ENCODE results near the gene PLCL1.

PLCL1 gene

GRCh38 chr2:198117406-198118041 lies 313.1 kb downstream of the PLCL1 start:
- H3K4me3 ChIP-seq (ENCODE audit: control insufficient read depth, low read depth, low read length) = no peak overlapping the region
- TF ChIP-seq CTCF (IDR thresholded peaks at IDR 0.05; ENCODE audit: control insufficient read depth, insufficient read depth, low read depth, low read length, missing control alignments) = no peak
- no peak for DNase-seq (ENCODE audit: low read depth)

GRCh38 chr2:198127627-198128026 lies 323.2 kb downstream of the PLCL1 start:
- no peak overlapping the region for H3K4me3 ChIP-seq (ENCODE audit: control insufficient read depth, low read depth, low read length)
- peak; percentile 78 for TF ChIP-seq CTCF (IDR thresholded peaks at IDR 0.05; ENCODE audit: control insufficient read depth, insufficient read depth, low read depth, low read length, missing control alignments)
- peak; percentile 53 for DNase-seq (ENCODE audit: low read depth)

GRCh38 chr2:198129609-198130008 lies 325.2 kb downstream of the PLCL1 start:
- H3K4me3 ChIP-seq (ENCODE audit: control insufficient read depth, low read depth, low read length) = no peak overlapping the region
- no peak for DNase-seq (ENCODE audit: low read depth)
- no peak for TF ChIP-seq CTCF (IDR thresholded peaks at IDR 0.05; ENCODE audit: control insufficient read depth, insufficient read depth, low read depth, low read length, missing control alignments)

GRCh38 chr2:198134293-198134955 lies 330.0 kb downstream of the PLCL1 start:
- no peak overlapping the region for H3K4me3 ChIP-seq (ENCODE audit: control insufficient read depth, low read depth, low read length)
- TF ChIP-seq CTCF (IDR thresholded peaks at IDR 0.05; ENCODE audit: control insufficient read depth, insufficient read depth, low read depth, low read length, missing control alignments) = no peak
- peak; percentile 69 for DNase-seq (ENCODE audit: low read depth)

GRCh38 chr2:198135481-198135934 lies 331.1 kb downstream of the PLCL1 start:
- DNase-seq (ENCODE audit: low read depth) = peak; percentile 23
- no peak overlapping the region for H3K4me3 ChIP-seq (ENCODE audit: control insufficient read depth, low read depth, low read length)
- TF ChIP-seq CTCF (IDR thresholded peaks at IDR 0.05; ENCODE audit: control insufficient read depth, insufficient read depth, low read depth, low read length, missing control alignments) = no peak

GRCh38 chr2:198136142-198136541 lies 331.7 kb downstream of the PLCL1 start:
- no peak for TF ChIP-seq CTCF (IDR thresholded peaks at IDR 0.05; ENCODE audit: control insufficient read depth, insufficient read depth, low read depth, low read length, missing control alignments)
- no peak for DNase-seq (ENCODE audit: low read depth)
- no peak overlapping the region for H3K4me3 ChIP-seq (ENCODE audit: control insufficient read depth, low read depth, low read length)

Measured in AG09309 (cell line).